ENCODE results near the gene CACNA1G.
A peak's percentile ranks its signal among the peaks of the same experiment; 100 is the strongest.

CACNA1G gene

DNA sequence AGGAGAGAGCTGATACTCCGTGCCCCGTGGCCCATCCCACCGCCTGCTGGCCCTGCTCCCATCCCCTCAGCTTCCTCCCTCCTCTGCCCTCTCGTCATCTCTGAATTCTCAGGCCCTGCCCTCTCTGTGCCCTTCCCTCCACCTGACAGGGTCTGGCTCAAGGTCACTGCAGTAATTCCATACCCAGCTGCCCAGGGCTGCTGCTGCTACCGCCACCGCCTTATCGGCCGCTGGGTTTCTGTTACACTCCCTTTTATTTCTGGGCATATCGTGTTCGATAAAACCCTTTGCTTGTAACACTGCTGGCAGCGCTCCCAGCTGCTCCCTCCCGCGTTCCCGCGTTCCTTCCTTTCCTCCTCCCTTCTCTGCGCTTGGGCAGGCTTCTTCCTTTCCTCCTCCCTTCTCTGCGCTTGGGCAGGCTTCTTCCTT, 26.8 kb upstream of the CACNA1G start:
- no peak for DNase-seq (ENCODE audit: low spot score)

DNA sequence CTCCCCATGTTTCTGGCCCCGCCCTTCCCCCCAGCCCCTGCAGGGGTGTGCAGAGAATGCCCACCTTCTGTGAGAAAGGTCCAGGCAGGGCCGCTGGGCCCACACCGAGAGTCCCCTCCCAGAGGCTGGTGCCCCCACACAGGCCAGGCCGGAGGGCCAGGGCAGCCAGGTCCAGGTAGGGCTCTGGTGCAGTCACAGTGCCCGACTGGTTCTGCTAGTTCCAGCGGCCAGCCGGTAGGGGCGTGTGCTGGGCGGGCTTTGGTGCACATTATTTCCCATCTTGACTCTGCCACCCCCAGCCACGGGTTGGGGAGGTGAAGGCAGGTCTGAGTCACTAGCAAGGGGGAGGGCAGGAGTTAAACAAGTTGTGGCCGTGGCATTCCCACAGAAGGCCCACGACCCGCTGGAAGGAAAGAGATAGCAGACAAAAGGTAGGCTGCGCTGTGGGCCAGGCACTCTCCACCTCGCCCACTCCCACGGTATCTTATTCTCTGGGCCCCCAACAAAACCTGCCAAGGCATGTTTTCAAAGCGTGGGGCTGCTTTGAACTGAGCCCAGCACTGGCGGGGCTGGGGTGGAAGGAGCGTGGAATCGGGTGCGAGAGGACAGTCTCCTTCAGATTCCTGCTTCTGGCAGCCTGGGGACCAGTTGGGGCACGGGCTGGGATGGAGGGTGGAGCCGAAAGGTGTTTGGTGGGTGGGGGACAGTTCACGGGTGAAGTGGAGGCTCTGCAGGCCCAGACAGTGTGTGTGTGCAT, 26.1 kb upstream of the CACNA1G start:
- DNase-seq (ENCODE audit: low spot score), result no peak

DNA sequence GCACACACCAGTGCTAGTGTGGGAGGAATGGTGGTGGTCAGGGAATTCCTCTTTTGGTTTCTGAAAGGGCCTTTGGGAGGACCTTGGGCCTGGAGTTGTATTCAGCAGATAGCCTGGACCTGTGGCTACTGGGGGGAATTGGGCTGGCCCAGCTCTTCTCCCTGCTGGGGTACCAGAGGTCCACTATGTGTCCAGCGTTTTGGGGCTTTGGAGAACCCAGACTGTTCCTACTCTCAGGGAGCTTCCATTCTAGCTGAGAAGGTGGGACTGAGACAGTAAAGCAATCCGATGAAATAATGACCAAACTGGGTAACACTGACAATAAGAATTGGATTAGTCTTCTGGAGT, 25.6 kb upstream of the CACNA1G start:
- DNase-seq (ENCODE audit: low spot score), result no peak

DNA sequence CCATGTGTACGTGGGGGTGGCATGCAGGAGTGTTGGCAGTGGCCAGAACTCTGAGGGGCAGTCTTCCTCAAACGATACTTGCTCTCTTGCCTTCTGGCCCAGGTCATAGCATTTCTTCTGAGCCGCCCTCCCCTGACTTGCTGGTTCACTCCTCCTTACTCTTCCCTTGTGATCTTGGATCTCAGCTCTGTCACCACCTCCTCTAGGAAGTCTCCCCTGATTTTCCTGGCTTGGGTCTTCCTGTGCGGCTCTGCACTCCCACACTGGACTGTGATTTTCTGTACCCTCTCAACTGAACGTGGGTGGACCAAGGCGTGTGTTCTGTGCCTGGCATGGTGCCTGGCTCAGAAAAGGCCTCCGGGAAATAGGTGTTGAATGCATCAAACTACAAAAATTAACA, 25.1 kb upstream of the CACNA1G start:
- DNase-seq (ENCODE audit: low spot score), result no peak

DNA sequence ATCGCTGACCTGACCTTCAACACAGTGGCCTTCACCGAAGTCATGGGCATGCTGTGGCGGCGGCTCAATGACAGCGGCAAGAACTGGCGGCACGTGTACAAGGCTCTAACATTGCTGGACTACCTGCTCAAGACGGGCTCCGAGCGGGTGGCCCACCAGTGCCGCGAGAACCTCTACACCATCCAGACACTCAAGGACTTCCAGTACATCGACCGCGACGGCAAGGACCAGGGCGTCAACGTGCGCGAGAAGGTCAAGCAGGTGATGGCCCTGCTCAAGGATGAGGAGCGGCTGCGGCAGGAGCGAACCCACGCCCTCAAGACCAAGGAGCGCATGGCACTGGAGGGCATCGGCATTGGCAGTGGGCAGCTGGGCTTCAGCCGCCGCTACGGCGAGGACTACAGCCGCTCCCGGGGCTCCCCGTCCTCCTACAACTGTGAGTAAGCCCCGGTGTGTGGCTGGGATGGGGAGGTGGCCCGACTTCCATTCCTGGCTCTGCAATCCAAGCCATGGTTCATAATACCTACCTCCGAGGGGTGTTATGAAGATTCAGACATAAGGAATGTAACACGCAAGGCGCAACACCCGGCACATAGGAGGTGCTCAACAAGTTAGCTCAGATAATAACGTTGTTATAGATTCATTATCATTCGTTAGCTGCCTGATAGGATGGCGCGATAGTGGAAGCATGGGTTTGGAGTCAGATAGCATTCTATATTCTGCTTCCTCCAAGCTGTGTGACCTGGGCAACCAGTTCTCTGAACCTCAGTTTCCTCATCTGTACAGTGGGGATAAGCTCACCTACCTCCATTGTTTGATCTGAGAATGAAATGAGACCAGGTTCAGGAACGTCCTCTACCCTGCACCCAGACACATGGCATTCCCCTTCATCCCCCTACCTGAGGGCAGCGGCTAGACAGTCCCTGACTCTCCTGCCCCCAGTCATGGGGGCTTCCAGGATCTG, 23.6 kb upstream of the CACNA1G start:
- no peak for DNase-seq (ENCODE audit: low spot score)

DNA sequence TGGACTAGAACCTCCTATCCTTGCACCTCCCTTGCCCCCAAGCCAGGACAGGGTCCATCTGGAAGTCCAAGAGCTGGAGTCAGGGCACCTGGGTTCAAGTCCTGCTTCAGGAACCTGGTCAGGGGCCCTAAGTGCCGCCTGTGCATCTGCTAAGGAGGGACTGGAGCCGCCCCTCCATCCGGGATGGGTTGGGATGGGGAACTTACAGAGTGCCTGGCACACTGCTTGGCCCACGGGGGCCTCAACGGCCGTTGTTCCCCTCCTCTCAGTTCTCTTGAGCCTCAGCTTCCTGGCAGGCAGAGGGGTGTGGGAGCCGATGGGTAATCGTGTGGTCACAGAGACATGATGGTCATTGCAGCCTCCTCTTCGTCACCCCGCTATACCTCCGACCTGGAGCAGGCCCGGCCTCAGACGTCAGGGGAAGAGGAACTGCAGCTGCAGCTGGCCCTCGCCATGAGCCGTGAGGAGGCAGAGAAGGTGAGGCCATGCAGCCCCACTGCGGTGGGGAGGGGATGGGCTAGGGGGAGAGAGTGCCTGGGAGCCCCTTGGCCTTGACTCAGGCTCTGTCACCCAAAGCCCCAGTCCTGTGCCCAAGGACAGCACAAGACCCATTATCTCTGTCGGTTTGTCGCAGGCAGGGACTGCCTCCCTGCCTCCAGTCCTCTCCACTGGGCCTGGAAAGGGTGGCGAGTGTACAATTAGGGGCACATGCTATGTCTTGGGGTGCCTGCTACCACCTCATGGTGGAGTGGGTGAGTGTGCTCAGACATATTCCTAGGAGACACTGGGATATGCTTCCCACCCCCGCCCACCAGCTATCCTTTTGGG, 22.6 kb upstream of the CACNA1G start:
- DNase-seq (ENCODE audit: low spot score), result no peak

DNA sequence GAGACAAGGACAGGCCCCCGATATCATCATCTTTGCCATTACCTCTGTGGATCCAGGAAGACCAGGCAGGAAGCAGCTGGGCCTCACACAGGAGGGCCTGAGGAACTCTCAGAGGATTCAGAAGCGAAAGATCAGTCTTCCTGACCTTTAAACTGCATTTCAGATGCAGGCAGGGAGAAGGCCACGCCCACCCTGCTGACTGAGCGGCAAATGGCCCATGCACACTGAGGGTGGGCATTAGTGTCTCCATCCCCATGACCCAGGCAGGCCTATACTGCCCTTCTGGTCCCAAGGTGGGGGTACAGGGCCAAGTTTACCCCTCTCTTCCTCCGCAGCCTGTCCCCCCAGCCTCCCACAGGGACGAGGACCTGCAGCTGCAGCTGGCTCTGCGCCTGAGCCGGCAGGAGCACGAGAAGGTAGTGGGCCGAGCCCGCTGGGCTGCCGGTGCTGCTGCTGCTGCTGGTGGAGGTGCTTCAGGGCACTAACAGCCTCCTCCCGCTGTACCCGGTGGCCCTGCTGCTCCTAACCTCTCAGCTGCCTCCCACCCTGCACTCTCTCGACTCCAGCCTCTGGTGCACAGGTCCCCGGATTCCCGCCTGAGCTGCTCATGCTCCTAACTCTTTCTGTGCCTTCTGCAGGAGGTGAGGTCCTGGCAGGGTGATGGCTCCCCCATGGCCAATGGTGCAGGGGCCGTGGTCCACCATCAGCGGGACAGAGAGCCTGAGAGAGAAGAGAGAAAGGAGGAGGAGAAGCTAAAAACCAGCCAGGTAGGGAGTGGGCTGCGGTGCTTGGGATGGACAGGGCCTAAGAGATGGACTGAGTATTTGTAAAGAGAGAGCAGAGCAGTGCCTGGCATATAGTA, 21.7 kb upstream of the CACNA1G start:
- DNase-seq (ENCODE audit: low spot score), result no peak

DNA sequence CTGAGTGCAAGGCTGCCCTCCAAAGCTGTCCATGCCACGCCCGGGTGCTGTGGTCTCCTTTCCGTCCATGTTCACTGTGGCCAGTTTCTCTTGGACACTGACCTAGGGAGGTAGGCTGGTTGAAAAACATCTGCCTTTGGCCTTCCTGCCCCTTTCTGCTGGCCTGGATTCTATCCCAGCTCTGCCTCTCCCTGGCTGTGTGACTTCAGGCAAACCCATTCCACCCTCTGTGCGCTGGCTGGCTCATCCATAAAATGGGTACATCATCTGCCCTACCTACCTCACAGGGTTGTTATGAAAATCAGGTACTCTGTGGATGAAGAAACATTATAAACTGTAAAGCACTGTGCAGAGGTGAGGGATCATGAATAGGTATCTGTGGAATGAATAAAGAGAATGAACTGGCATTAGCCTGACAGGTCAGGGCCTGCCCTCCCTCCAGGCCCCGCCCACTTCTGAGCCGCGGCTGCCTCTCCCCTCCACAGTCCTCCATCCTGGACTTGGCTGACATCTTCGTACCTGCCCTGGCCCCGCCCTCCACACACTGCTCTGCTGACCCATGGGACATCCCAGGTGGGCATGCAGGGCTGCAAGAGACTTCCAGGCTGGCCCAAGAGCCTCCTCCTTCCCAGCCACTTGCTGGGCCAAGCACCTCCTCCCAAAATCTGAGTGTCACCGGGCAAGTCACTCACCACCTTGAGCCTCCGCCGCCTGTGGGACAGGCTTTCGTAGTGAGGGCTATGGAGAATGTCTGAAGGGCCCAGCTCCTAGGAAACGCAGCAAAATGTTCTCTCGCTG, 20.6 kb upstream of the CACNA1G start:
- no peak for DNase-seq (ENCODE audit: low spot score)

DNA sequence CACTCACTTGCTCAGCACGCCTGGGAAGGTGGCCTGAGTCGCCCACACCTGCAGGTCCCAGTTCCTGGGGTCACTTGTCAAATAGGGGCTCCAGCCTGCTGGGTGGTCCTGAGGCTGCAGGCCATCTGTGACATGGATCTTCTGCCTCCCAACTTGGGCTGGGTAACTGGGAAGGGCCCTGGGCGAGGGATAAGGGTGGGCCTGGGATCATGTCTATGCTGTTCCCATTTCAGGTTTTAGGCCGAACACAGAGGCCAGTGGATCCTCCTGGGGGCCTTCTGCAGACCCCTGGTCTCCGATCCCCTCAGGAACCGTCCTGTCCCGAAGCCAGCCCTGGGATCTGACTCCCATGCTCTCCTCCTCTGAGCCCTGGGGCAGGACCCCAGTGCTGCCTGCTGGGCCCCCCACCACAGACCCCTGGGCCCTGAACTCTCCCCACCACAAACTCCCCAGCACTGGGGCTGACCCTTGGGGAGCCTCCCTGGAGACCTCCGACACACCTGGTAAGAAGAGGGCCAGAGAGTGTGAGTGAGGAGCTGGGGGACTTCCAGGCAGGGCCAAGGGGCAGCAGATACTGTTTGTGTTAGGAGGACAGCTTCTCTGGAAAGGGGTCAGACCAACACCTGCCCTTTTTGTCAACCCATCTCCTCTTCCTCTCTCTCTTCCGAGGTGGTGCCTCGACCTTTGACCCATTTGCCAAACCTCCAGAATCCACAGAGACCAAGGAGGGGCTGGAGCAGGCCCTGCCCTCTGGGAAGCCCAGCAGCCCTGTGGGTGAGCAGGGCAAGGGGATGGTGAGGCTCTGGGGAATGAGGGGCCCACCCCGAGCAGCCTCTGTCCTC, 19.7 kb upstream of the CACNA1G start:
- DNase-seq (ENCODE audit: low spot score), result no peak

DNA sequence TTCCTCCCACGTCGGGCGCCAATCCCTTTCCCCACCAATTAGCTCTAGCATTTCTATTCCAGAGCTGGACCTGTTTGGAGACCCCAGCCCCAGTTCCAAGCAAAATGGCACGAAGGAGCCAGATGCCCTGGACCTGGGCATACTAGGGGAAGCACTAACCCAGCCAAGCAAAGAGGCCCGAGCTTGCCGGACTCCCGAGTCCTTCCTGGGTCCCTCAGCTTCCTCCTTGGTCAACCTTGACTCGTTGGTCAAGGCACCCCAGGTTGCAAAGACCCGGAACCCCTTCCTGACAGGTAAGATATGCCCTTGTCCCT, 19.2 kb upstream of the CACNA1G start:
- DNase-seq (ENCODE audit: low spot score), result no peak

DNA sequence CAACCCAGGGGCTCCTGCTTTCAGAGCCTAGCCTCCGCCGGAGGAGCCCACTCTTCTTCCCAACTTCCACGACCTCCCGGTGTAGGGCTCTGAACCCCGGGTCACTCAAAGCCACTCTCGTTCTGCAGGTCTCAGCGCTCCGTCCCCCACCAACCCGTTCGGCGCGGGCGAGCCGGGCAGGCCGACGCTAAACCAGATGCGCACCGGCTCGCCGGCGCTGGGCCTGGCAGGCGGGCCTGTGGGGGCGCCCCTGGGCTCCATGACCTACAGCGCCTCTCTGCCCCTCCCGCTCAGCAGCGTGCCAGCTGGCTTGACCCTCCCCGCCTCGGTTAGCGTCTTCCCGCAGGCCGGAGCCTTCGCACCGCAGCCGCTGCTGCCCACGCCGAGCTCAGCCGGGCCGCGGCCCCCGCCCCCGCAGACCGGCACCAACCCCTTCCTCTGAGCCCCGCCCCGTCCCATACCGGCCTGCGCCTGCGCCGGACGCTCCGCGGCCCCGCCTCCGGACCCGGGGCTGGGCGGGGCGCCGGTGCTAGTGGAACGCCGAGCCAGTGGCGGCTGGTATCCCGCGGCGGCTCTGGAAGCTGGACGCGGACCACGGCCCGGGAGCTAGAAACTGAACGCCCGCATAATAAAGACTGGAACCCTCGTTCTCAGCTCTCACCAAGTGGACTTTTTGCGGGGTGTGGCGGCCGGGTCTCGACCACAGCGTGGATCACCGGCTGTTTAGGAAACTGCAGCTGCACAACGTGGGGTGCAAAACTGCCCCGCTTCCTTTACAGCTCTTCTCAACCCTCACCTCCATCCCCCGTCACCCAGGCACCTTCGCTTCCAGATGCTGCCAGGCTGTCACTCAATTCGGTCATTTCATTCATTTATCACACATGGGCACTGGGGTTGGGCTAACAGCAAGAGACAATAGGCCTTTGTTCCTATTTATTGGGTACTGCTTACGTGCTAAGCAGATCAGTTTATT, 18.5 kb upstream of the CACNA1G start:
- peak; percentile 90 for DNase-seq (ENCODE audit: low spot score)

DNA sequence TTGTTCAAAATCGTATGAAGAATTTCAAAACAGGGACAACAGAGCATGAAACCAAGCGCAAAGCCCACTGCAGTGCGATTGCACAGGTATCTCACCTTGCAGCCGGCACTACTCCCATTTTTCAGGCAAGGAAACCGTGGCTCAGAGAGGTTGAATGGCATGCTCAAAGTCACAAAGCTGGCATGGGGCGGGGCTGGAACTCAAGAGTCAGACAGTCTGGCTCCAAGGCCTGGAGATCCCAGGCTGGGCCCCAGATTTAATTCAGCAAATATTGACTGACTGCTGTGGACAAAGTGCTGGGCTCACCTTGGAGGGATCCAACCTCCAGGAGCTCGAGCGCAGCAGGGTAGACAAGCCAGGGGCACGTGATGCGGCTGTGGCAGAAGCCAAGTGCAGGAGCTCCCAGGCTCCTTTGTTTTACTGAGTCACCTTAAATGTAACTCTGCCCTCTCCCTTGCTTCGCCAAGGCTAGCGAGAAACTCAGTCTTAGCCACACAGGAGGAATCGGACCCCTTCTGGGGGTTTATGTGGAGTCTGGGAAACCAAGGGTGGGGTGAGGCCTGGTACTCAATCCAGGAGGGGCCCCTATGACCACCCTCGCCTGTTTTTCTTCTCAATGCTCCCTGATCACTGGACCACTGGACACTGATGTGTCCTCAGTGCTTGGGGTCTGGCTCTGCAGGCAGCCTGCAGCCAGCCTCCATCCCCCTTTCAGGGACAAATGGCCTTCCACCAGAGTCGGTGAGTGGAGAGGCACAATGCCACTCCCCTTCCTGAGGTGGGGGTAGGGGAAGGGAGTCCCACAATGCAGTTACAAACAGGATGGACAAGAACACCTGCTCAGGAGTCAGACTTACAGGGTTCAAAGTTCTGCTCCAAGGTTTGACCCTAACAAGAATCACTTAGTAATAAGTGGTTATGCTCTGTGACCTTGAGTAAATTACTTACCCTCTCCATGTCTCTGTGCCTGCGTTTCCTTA, 17.4 kb upstream of the CACNA1G start:
- no peak for DNase-seq (ENCODE audit: low spot score)

DNA sequence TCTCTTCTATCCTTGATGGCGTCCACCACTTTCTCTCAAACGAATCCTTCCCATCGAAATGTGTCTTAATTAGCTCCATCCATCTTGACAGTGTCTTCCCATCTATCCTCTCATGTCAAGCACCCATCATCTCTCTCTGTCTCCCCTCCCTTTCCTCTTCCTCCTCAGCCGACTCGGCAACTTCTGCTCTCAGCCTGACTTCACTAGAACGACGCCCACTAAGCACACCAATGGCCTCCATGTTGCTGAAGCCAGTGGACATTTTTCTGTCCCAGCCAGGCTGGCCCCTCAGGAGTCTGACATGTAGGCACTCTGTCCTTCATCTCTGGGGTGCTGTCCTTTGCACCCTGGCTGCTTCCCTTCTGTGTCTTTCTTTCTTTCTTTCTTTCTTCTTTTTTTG, 16.0 kb upstream of the CACNA1G start:
- no peak for DNase-seq (ENCODE audit: low spot score)

DNA sequence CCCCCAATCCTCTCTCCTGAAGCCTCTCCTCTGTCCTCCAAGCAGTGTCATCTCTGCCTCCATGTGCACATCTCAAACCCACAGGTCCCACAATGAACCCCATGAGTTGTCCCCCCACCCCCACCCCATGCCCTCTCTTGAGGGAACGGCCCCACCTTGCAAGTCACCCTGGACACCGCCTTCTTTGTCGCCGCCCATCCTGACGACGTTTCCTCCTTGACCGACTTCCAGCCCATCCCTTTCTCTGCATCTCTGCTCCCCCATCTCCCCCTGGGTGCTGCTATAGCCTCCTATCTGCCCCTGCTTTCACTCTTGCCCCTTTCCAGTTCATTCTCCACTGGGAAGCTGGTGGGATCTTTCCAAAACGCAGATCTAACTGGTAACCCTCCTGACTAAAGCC, 15.2 kb upstream of the CACNA1G start:
- DNase-seq (ENCODE audit: low spot score), result no peak

DNA sequence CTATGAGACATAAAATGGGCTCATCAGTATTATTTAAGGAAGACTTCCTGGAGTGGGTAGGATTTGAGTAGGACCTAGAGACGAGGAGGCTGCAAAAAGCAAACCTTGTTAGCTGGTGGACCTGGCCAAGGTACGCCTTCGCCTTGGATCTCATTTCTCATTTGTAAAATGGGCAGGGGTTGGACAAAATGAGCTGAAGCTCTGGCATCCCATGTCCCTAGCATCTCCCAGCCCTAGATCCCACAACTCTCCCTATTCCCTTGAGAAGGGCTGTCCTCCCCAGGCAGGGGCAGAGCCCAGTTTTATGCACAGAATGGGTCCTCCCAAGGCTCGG, 13.8 kb upstream of the CACNA1G start:
- no peak for DNase-seq (ENCODE audit: low spot score)

DNA sequence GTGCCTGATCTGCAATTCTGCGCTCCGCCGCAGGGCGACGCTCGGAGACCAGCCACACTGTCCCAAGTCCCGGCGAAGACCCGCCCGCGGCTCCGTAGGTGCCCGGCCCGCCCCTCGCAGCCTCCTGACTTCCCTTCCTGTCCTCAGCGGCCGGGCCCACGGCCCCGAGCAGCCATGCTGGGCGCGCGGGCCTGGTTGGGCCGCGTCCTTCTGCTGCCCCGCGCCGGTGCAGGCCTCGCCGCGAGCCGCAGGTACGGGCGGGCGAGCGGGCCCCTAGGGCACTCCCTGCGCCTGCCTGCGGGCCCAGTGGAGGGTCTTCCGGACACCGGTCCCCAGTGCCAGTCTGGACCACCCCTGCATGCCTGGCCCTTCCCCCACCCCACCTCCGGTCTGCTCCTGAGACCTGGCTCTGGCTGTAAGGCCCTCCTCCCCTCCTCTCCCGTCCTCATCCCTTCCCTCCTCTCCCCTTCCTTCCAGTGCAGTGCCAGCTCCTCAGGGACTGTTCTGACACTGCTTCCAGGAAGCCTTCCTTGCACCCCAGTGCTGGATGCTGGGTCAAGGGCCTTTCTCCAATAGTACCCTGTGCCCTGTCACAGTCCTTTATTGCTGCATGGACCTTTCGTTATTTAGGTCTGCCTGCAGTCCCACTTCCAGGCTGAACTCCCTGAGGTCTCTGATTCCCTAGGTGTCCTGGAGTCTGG, 13.3 kb upstream of the CACNA1G start, which contains the start of gene SPATA20:
TSS of gene SPATA20 (plus strand) at position 140 of the 701 bp plus-strand sequence. CDS start at position 175, 35 bp downstream.
- peak; percentile 80 for DNase-seq (ENCODE audit: low spot score)

DNA sequence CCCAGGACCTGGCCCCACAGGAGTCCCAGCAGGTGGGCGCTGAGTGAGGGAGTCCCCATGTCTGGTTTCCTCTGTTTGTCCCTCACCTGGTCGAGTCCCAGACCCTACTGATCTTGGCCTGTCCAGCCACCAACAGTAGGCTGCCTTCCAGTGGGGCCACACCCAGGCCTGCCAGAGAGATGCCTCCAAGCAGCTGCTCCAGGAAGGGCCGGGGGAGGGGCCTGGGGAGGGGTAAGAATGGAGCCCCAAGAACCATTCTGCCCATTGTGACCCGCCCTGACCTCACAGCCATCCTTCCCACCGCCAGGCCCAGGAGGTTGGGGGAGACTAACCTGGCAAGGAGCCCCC, 12.8 kb upstream of the CACNA1G start:
- DNase-seq (ENCODE audit: low spot score), result no peak
